GM12892 (cell line): Measurements from ENCODE around the gene ANKS1B.

Experiments
- DNase-seq: peaks from one replicate; pipeline ENCODE4 v3.0.0; 2011; ENCODE audit not compliant: insufficient read length
- FAIRE-seq: peaks from 2 replicates; lab custom pipeline; 2011; peaks lifted over from hg19 to GRCh38; lab: Jason Lieb, UNC
- POLR2A ChIP-seq: IDR thresholded peaks from 2 replicates; pipeline ENCODE4 v1.6.1; 2011; ENCODE audit warnings: low read depth, low read length, control low read depth
- POLR2AphosphoS5 ChIP-seq: IDR thresholded peaks from 2 replicates; pipeline ENCODE4 v1.6.1; 2011; ENCODE audit warnings: low read depth, low read length, control low read depth
- TAF1 ChIP-seq: IDR thresholded peaks from 2 replicates; pipeline ENCODE4 v1.6.1; 2011; ENCODE audit warnings: low read depth, mild to moderate bottlenecking, control low read depth, low read length, borderline replicate concordance

The ANKS1B gene

GRCh38 chr12:98791406-98791805 lies 1193.3 kb downstream of the ANKS1B start:
- TF ChIP-seq POLR2AphosphoS5 (no peak), TAF1 (no peak)
- no peak for DNase-seq
- no peak for FAIRE-seq

GRCh38 chr12:98788396-98788795 lies 1196.3 kb downstream of the ANKS1B start:
- no peak for DNase-seq
- TF ChIP-seq POLR2A (no peak), POLR2AphosphoS5 (no peak), TAF1 (no peak)
- FAIRE-seq = no peak

- DNase-seq = no peak
These were observed 1198.1 kb downstream of the ANKS1B start for GRCh38 chr12:98786653-98787052.

GRCh38 chr12:98783420-98783819 lies 1201.3 kb downstream of the ANKS1B start:
- FAIRE-seq = no peak
- no peak for DNase-seq
- TF ChIP-seq POLR2AphosphoS5 (no peak), POLR2A (no peak), TAF1 (no peak)

More at GRCh38 chr12:98786653-98787052, 1198.1 kb downstream of the ANKS1B start:
- FAIRE-seq = no peak
- TF ChIP-seq POLR2AphosphoS5 (no peak), TAF1 (no peak), POLR2A (no peak)

GRCh38 chr12:98780261-98780660 lies 1204.5 kb downstream of the ANKS1B start:
- TF ChIP-seq POLR2AphosphoS5 (no peak), POLR2A (no peak), TAF1 (no peak)
- no peak for FAIRE-seq
- DNase-seq = no peak

GRCh38 chr12:98772818-98773217 lies 1211.9 kb downstream of the ANKS1B start:
- no peak for FAIRE-seq
- TF ChIP-seq POLR2AphosphoS5 (no peak), POLR2A (no peak), TAF1 (no peak)
- DNase-seq = no peak

- TF ChIP-seq POLR2AphosphoS5 (no peak), POLR2A (no peak), TAF1 (no peak)
- FAIRE-seq = no peak
- no peak for DNase-seq
These were observed 1212.7 kb downstream of the ANKS1B start for GRCh38 chr12:98771811-98772752.

- FAIRE-seq (no peak), DNase-seq (no peak)
- TF ChIP-seq POLR2AphosphoS5 (no peak), TAF1 (no peak), POLR2A (no peak)
These were observed 1214.5 kb downstream of the ANKS1B start for GRCh38 chr12:98770230-98770629.

- no peak for TF ChIP-seq TAF1
- no peak for TF ChIP-seq POLR2AphosphoS5
- no peak for TF ChIP-seq POLR2A
- DNase-seq (no peak), FAIRE-seq (no peak)
These were observed 1215.7 kb downstream of the ANKS1B start for GRCh38 chr12:98769068-98769467.

- FAIRE-seq (no peak), DNase-seq (no peak)
- TF ChIP-seq TAF1 (no peak), POLR2A (no peak), POLR2AphosphoS5 (no peak)
These were observed 1217.5 kb downstream of the ANKS1B start for GRCh38 chr12:98767248-98767647.

GRCh38 chr12:98763656-98764055 lies 1221.1 kb downstream of the ANKS1B start:
- FAIRE-seq = no peak
- DNase-seq = no peak
- TF ChIP-seq TAF1 (no peak), POLR2AphosphoS5 (no peak), POLR2A (no peak)

- DNase-seq = no peak
- FAIRE-seq = no peak
- TF ChIP-seq POLR2AphosphoS5 (no peak), TAF1 (no peak), POLR2A (no peak)
These were observed 1226.4 kb downstream of the ANKS1B start for GRCh38 chr12:98758331-98758730.
